ENCODE data around the gene CADM4.
A peak's percentile ranks its signal among the peaks of the same experiment; 100 is the strongest.
"Not testable (repeated sequence)": the region's sequence is repeated elsewhere in the genome, so short reads cannot be mapped to it uniquely, and the experiment has no call there.

The CADM4 gene

GRCh38 chr19:43639519-43640423 lies at the start of gene CADM4:
Gene CADM4 (minus strand): TSS chr19:43639850. CDS start chr19:43639790, 60 bp downstream.
- Histone ChIP-seq H3K9ac (ENCODE audit: low read depth, low read length) (peak within 1 kb of the TSS; percentile 71), H3K9me3 (ENCODE audit: control insufficient read depth, insufficient read depth, low read length) (no peaks in the 10 kb centered on the region), H3K36me3 (ENCODE audit: insufficient read depth, low read length) (no peaks in the 10 kb centered on the region), H3K4me1 (ENCODE audit: insufficient read depth, low read length) (peaks cover 13% of the 10 kb centered on the region)

- H3K9ac ChIP-seq (ENCODE audit: low read depth, low read length): no peak overlapping the region
- peaks cover 5% of the 10 kb centered on the region; the same call in 1 of the 2 replicates for H3K9me3 ChIP-seq (ENCODE audit: control insufficient read depth, insufficient read depth, low read length)
Measured at GRCh38 chr19:43688059-43688701, 48.5 kb upstream of the CADM4 start.

GRCh38 chr19:43687660-43687997 lies 48.0 kb upstream of the CADM4 start:
- H3K9me3 ChIP-seq (ENCODE audit: control insufficient read depth, insufficient read depth, low read length): peaks cover 5% of the 10 kb centered on the region; the same call in 1 of the 2 replicates
- H3K36me3 ChIP-seq (ENCODE audit: insufficient read depth, low read length): no peaks in the 10 kb centered on the region
- H3K4me1 ChIP-seq (ENCODE audit: insufficient read depth, low read length): peaks cover 17% of the 10 kb centered on the region
- H3K9ac ChIP-seq (ENCODE audit: low read depth, low read length): no peak overlapping the region

More at GRCh38 chr19:43688059-43688701, 48.5 kb upstream of the CADM4 start:
- Histone ChIP-seq H3K36me3 (ENCODE audit: insufficient read depth, low read length) (no peaks in the 10 kb centered on the region), H3K4me1 (ENCODE audit: insufficient read depth, low read length) (peaks cover 17% of the 10 kb centered on the region)

- no peak overlapping the region for H3K9ac ChIP-seq (ENCODE audit: low read depth, low read length)
- no peaks in the 10 kb centered on the region for H3K36me3 ChIP-seq (ENCODE audit: insufficient read depth, low read length)
- no peaks in the 10 kb centered on the region for H3K9me3 ChIP-seq (ENCODE audit: control insufficient read depth, insufficient read depth, low read length)
- peaks cover 17% of the 10 kb centered on the region for H3K4me1 ChIP-seq (ENCODE audit: insufficient read depth, low read length)
Measured at GRCh38 chr19:43684326-43684725, 44.7 kb upstream of the CADM4 start.

- Histone ChIP-seq H3K36me3 (ENCODE audit: insufficient read depth, low read length) (no peaks in the 10 kb centered on the region), H3K9me3 (ENCODE audit: control insufficient read depth, insufficient read depth, low read length) (no peaks in the 10 kb centered on the region), H3K9ac (ENCODE audit: low read depth, low read length) (no peak overlapping the region), H3K4me1 (ENCODE audit: insufficient read depth, low read length) (peaks cover 17% of the 10 kb centered on the region)
Measured at GRCh38 chr19:43683905-43684304, 44.3 kb upstream of the CADM4 start.

- H3K9ac ChIP-seq (ENCODE audit: low read depth, low read length): no peak overlapping the region
Measured at GRCh38 chr19:43682824-43683661, 43.4 kb upstream of the CADM4 start.

GRCh38 chr19:43682269-43682668 lies 42.6 kb upstream of the CADM4 start:
- H3K9ac ChIP-seq (ENCODE audit: low read depth, low read length); H3K4me1 ChIP-seq (ENCODE audit: insufficient read depth, low read length); H3K9me3 ChIP-seq (ENCODE audit: control insufficient read depth, insufficient read depth, low read length); H3K36me3 ChIP-seq (ENCODE audit: insufficient read depth, low read length): not testable (repeated sequence)

More at GRCh38 chr19:43682824-43683661, 43.4 kb upstream of the CADM4 start:
- Histone ChIP-seq H3K36me3 (ENCODE audit: insufficient read depth, low read length) (no peaks in the 10 kb centered on the region), H3K9me3 (ENCODE audit: control insufficient read depth, insufficient read depth, low read length) (no peaks in the 10 kb centered on the region), H3K4me1 (ENCODE audit: insufficient read depth, low read length) (peaks cover 17% of the 10 kb centered on the region)

- Histone ChIP-seq H3K4me1 (ENCODE audit: insufficient read depth, low read length) (peaks cover 6% of the 10 kb centered on the region), H3K9me3 (ENCODE audit: control insufficient read depth, insufficient read depth, low read length) (no peaks in the 10 kb centered on the region), H3K36me3 (ENCODE audit: insufficient read depth, low read length) (no peaks in the 10 kb centered on the region), H3K9ac (ENCODE audit: low read depth, low read length) (no peak overlapping the region)
Measured at GRCh38 chr19:43681821-43682220, 42.2 kb upstream of the CADM4 start.

GRCh38 chr19:43678512-43679261 lies 39.0 kb upstream of the CADM4 start:
- no peaks in the 10 kb centered on the region for H3K36me3 ChIP-seq (ENCODE audit: insufficient read depth, low read length)
- H3K9me3 ChIP-seq (ENCODE audit: control insufficient read depth, insufficient read depth, low read length): no peaks in the 10 kb centered on the region
- H3K4me1 ChIP-seq (ENCODE audit: insufficient read depth, low read length): peaks cover 17% of the 10 kb centered on the region; the same call in 1 of the 2 replicates
- H3K9ac ChIP-seq (ENCODE audit: low read depth, low read length): no peak overlapping the region

GRCh38 chr19:43675906-43676305 lies 36.3 kb upstream of the CADM4 start:
- H3K9ac ChIP-seq (ENCODE audit: low read depth, low read length): no peak overlapping the region

GRCh38 chr19:43675269-43675879 lies 35.7 kb upstream of the CADM4 start:
- no peaks in the 10 kb centered on the region for H3K9me3 ChIP-seq (ENCODE audit: control insufficient read depth, insufficient read depth, low read length)
- no peak overlapping the region for H3K9ac ChIP-seq (ENCODE audit: low read depth, low read length)
- peaks cover 21% of the 10 kb centered on the region; the same call in 1 of the 2 replicates for H3K4me1 ChIP-seq (ENCODE audit: insufficient read depth, low read length)
- no peaks in the 10 kb centered on the region for H3K36me3 ChIP-seq (ENCODE audit: insufficient read depth, low read length)

More at GRCh38 chr19:43675906-43676305, 36.3 kb upstream of the CADM4 start:
- Histone ChIP-seq H3K36me3 (ENCODE audit: insufficient read depth, low read length) (no peaks in the 10 kb centered on the region), H3K4me1 (ENCODE audit: insufficient read depth, low read length) (peaks cover 21% of the 10 kb centered on the region; the same call in 1 of the 2 replicates), H3K9me3 (ENCODE audit: control insufficient read depth, insufficient read depth, low read length) (no peaks in the 10 kb centered on the region)

- Histone ChIP-seq H3K36me3 (ENCODE audit: insufficient read depth, low read length) (no peaks in the 10 kb centered on the region), H3K4me1 (ENCODE audit: insufficient read depth, low read length) (peaks cover 21% of the 10 kb centered on the region; the same call in 1 of the 2 replicates), H3K9me3 (ENCODE audit: control insufficient read depth, insufficient read depth, low read length) (no peaks in the 10 kb centered on the region), H3K9ac (ENCODE audit: low read depth, low read length) (no peak overlapping the region)
Measured at GRCh38 chr19:43674596-43674995, 34.9 kb upstream of the CADM4 start.

- no peak overlapping the region for H3K9ac ChIP-seq (ENCODE audit: low read depth, low read length)
- peaks cover 21% of the 10 kb centered on the region; the same call in 1 of the 2 replicates for H3K4me1 ChIP-seq (ENCODE audit: insufficient read depth, low read length)
- no peaks in the 10 kb centered on the region for H3K36me3 ChIP-seq (ENCODE audit: insufficient read depth, low read length)
- H3K9me3 ChIP-seq (ENCODE audit: control insufficient read depth, insufficient read depth, low read length): no peaks in the 10 kb centered on the region
Measured at GRCh38 chr19:43674183-43674582, 34.5 kb upstream of the CADM4 start.
